IMR-90 (cell line): ENCODE results near the gene NRCAM.

ENCODE experiments used
- BHLHE40 ChIP-seq: fragments of 150-350 bp; IDR thresholded peaks from 2 replicates; pipeline ENCODE4 v1.6.1; 2016; ENCODE audit warnings: mild to moderate bottlenecking, low read depth, low read length
- CTCF ChIP-seq: conservative IDR thresholded peaks from 2 replicates; pipeline ENCODE4 v1.5.1; 2012; ENCODE audit warnings: mild to moderate bottlenecking, low read depth, low read length, improper control_type of control experiment
- MAZ ChIP-seq: IDR thresholded peaks from 2 replicates; pipeline ENCODE4 v1.6.1; 2012; ENCODE audit warnings: low read depth, mild to moderate bottlenecking, low read length, improper control_type of control experiment, moderate library complexity, borderline replicate concordance
- MXI1 ChIP-seq: IDR thresholded peaks from 2 replicates; pipeline ENCODE4 v1.6.1; 2012; ENCODE audit warnings: low read depth, mild to moderate bottlenecking, low read length, moderate library complexity, borderline replicate concordance
- NFE2L2 ChIP-seq: fragments of 150-350 bp; IDR thresholded peaks from 2 replicates; pipeline ENCODE4 v1.6.1; 2016; ENCODE audit warnings: low read depth, mild to moderate bottlenecking, low read length
- POLR2A ChIP-seq: IDR thresholded peaks from 2 replicates; pipeline ENCODE4 v1.6.1; 2012; ENCODE audit warnings: mild to moderate bottlenecking, low read depth, low read length
- RAD21 ChIP-seq: IDR thresholded peaks from 2 replicates; pipeline ENCODE4 v1.6.1; 2012; ENCODE audit warnings: low read length, improper control_type of control experiment
- RFX5 ChIP-seq: IDR thresholded peaks from 2 replicates; pipeline ENCODE4 v1.8.0; 2012; ENCODE audit warnings: low read depth, mild to moderate bottlenecking, low read length, moderate library complexity
- USF2 ChIP-seq: fragments of 150-350 bp; IDR thresholded peaks from 2 replicates; pipeline ENCODE4 v1.6.1; 2017; ENCODE audit warnings: mild to moderate bottlenecking, antibody characterized with exemption, low read length, low read depth

- no peak for TF ChIP-seq CTCF
- TF ChIP-seq RFX5, result no peak
- no peak for TF ChIP-seq MXI1
- TF ChIP-seq POLR2A, result no peak
- TF ChIP-seq RAD21, result no peak
- no peak for TF ChIP-seq BHLHE40
- TF ChIP-seq MAZ, result no peak
- no peak for TF ChIP-seq NFE2L2
- no peak for TF ChIP-seq USF2
Measured at GRCh38 chr7:108498481-108498880, 42.2 kb upstream of the NRCAM start.
